ENCODE results near the gene TANK.
A peak's percentile ranks its signal among the peaks of the same experiment; 100 is the strongest.

Gene TANK

GRCh38 chr2:161166538-161167409 lies 6.5 kb downstream of the TANK start:
- Histone ChIP-seq H3K27ac (ENCODE audit: low read length) (no peak overlapping the region), H4K20me1 (ENCODE audit: insufficient read depth, low read length) (no peaks in the 10 kb centered on the region), H3K27me3 (ENCODE audit: insufficient read depth, low read length, poor library complexity) (no peaks in the 10 kb centered on the region), H2AFZ (ENCODE audit: low read depth, low read length) (no peak overlapping the region), H3K9ac (ENCODE audit: low read depth, low read length) (no peak overlapping the region), H3K4me1 (ENCODE audit: insufficient read depth, low read length) (peaks cover 21% of the 10 kb centered on the region), H3K4me2 (ENCODE audit: insufficient read depth, low read length) (no peak overlapping the region), H3K4me3 (ENCODE audit: low read depth in 1 of 2, low read length in 2 of 2) (no peak overlapping the region), H3K9me3 (ENCODE audit: insufficient read depth, low read length, severe bottlenecking) (no peaks in the 10 kb centered on the region), H3K79me2 (ENCODE audit: insufficient read depth, low read length) (peaks cover 70% of the 10 kb centered on the region), H3K36me3 (ENCODE audit: insufficient read depth, low read length) (peaks cover 36% of the 10 kb centered on the region)
- peak; percentile 74 for ATAC-seq (ENCODE audit: insufficient read depth, low read depth)
- peak; percentile 21 for DNase-seq
- TF ChIP-seq EZH2 (IDR thresholded peaks at IDR 0.05; ENCODE audit: borderline replicate concordance, low read depth, low read length, severe bottlenecking) (no peak), CTCF (IDR thresholded peaks at IDR 0.05; ENCODE audit: borderline replicate concordance, extremely low read depth, low read length, poor library complexity, severe bottlenecking) (no peak)

GRCh38 chr2:161169335-161169734 lies 9.1 kb downstream of the TANK start:
- H4K20me1 ChIP-seq (ENCODE audit: insufficient read depth, low read length), result no peaks in the 10 kb centered on the region
- H3K4me2 ChIP-seq (ENCODE audit: insufficient read depth, low read length), result no peak overlapping the region
- H3K9me3 ChIP-seq (ENCODE audit: insufficient read depth, low read length, severe bottlenecking), result no peaks in the 10 kb centered on the region
- H3K36me3 ChIP-seq (ENCODE audit: insufficient read depth, low read length), result peaks cover 28% of the 10 kb centered on the region
- no peaks in the 10 kb centered on the region for H3K27me3 ChIP-seq (ENCODE audit: insufficient read depth, low read length, poor library complexity)
- ATAC-seq (ENCODE audit: insufficient read depth, low read depth) (no peak), DNase-seq (no peak)
- H3K4me1 ChIP-seq (ENCODE audit: insufficient read depth, low read length), result no peaks in the 10 kb centered on the region
- H3K4me3 ChIP-seq (ENCODE audit: low read depth in 1 of 2, low read length in 2 of 2), result no peak overlapping the region
- no peak overlapping the region for H2AFZ ChIP-seq (ENCODE audit: low read depth, low read length)
- no peak for TF ChIP-seq EZH2 (IDR thresholded peaks at IDR 0.05; ENCODE audit: borderline replicate concordance, low read depth, low read length, severe bottlenecking)
- TF ChIP-seq CTCF (IDR thresholded peaks at IDR 0.05; ENCODE audit: borderline replicate concordance, extremely low read depth, low read length, poor library complexity, severe bottlenecking), result no peak
- no peak overlapping the region for H3K27ac ChIP-seq (ENCODE audit: low read length)
- H3K79me2 ChIP-seq (ENCODE audit: insufficient read depth, low read length), result peaks cover 66% of the 10 kb centered on the region
- no peak overlapping the region for H3K9ac ChIP-seq (ENCODE audit: low read depth, low read length)

GRCh38 chr2:161170377-161170776 lies 10.1 kb downstream of the TANK start:
- no peaks in the 10 kb centered on the region for H3K9me3 ChIP-seq (ENCODE audit: insufficient read depth, low read length, severe bottlenecking)
- H4K20me1 ChIP-seq (ENCODE audit: insufficient read depth, low read length), result no peaks in the 10 kb centered on the region
- peaks cover 64% of the 10 kb centered on the region for H3K79me2 ChIP-seq (ENCODE audit: insufficient read depth, low read length)
- H3K27ac ChIP-seq (ENCODE audit: low read length), result no peak overlapping the region
- H3K4me1 ChIP-seq (ENCODE audit: insufficient read depth, low read length), result no peaks in the 10 kb centered on the region
- no peak for TF ChIP-seq CTCF (IDR thresholded peaks at IDR 0.05; ENCODE audit: borderline replicate concordance, extremely low read depth, low read length, poor library complexity, severe bottlenecking)
- no peak for TF ChIP-seq EZH2 (IDR thresholded peaks at IDR 0.05; ENCODE audit: borderline replicate concordance, low read depth, low read length, severe bottlenecking)
- peaks cover 29% of the 10 kb centered on the region for H3K36me3 ChIP-seq (ENCODE audit: insufficient read depth, low read length)
- no peak overlapping the region for H3K4me2 ChIP-seq (ENCODE audit: insufficient read depth, low read length)
- no peak overlapping the region for H3K9ac ChIP-seq (ENCODE audit: low read depth, low read length)
- no peak overlapping the region for H3K4me3 ChIP-seq (ENCODE audit: low read depth in 1 of 2, low read length in 2 of 2)
- no peaks in the 10 kb centered on the region for H3K27me3 ChIP-seq (ENCODE audit: insufficient read depth, low read length, poor library complexity)
- ATAC-seq (ENCODE audit: insufficient read depth, low read depth) (no peak), DNase-seq (no peak)
- H2AFZ ChIP-seq (ENCODE audit: low read depth, low read length), result no peak overlapping the region
